Measurements from ENCODE around the gene VEZT. TPM values are rescaled to one million over a fixed set of nuclear protein-coding genes. Genes with fewer than 3 reads are reported as not detected.

VEZT gene
- total RNA-seq, 4 donors from 2014 or later, result 55.2 to 130 (median 85.5) TPM

DNA sequence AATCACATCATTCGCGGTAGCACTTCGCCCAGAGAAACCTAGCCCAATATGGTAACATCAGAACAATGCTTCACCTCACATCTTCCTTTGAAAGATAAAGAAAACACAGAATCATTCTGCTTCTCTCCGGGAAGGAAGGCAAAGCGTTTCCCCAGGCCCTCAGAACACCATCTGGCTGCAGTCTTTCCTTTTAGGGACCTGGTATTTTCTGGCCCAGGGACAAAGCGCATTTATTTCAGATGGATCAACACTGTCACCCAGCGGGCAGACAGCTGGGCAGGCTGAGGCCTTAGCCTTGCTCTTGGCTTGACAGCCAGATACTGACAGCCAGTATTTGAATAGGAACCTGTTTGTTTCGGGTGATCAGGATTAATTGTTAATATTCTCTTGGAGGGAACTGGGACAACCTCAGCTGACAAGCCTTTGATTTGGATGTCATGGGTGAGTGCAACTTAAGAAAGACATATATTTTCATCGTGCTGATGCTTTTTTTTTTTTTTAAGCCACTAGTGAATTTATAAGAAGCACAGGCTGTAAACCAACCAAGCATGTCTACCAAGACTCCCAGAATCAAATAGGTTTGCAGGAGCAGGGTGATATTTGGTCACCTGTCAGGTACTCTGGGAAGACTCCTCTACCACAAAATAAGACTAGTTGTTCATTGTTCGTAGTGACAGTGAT, 118.9 kb downstream of the VEZT start:
- H3K9me3 ChIP-seq, result no peaks in the 10 kb centered on the region
- intact Hi-C loops (cut with DNase I; ENCODE audit: low total_unique reads) (loop anchor here (5.0 to 10.0 kb wide), 2 partner anchors 112 to 219 kb away; no protein-coding TSS in a partner anchor), in situ Hi-C loops (cut with MboI; ENCODE audit: low pct_ligation_motif_present in 1 of 4, low pct_unique_long_range_greater_than_20kb in 1 of 4, low sequenced_read_pairs in 3 of 4) (loop anchor here (5.0 to 25.0 kb wide), 4 partner anchors 212 to 224 kb away; no protein-coding TSS in a partner anchor)
- TF ChIP-seq POLR2AphosphoS5 (IDR thresholded peaks at IDR 0.05) (peak; percentile 11 to 54 (median 48)), POLR2A (IDR thresholded peaks at IDR 0.05) (no peak), EP300 (IDR thresholded peaks at IDR 0.05; ENCODE audit: low read depth) (no peak), CTCF (IDR thresholded peaks at IDR 0.05) (peak; percentile 55 to 70 (median 65))
- peaks cover 0 to 9% (median 0%) of the 10 kb centered on the region in 4 donors for H3K4me1 ChIP-seq
- 44 to 51% methylated on average over 6 to 10 of the region's 10 CpGs for WGBS, 2 donors (ENCODE audit: low coverage in 1 of 2)
- peak overlapping the region; percentile 48 to 76 (median 58) for H3K27ac ChIP-seq
- no peaks in the 10 kb centered on the region for H3K27me3 ChIP-seq
- no peaks in the 10 kb centered on the region for H3K36me3 ChIP-seq
- H3K4me3 ChIP-seq, result no peak overlapping the region
- DNase-seq, result peak; percentile 66

GRCh38 chr12:95337146-95337545, 119.5 kb downstream of the VEZT start:
- DNase-seq, result no peak
- H3K27me3 ChIP-seq, result no peaks in the 10 kb centered on the region
- peak overlapping the region in 3 of 4 donors; percentile 54 to 76 (median 61) for H3K27ac ChIP-seq
- H3K4me1 ChIP-seq, result peaks cover 0 to 9% (median 0%) of the 10 kb centered on the region in 4 donors
- TF ChIP-seq EP300 (IDR thresholded peaks at IDR 0.05; ENCODE audit: low read depth) (no peak), POLR2AphosphoS5 (IDR thresholded peaks at IDR 0.05) (peak in 2 of 3 donors; percentile 19 to 31), POLR2A (IDR thresholded peaks at IDR 0.05) (no peak), CTCF (IDR thresholded peaks at IDR 0.05) (no peak)
- intact Hi-C loops (cut with DNase I; ENCODE audit: low total_unique reads) (loop anchor here (5.0 to 10.0 kb wide), 2 partner anchors 112 to 220 kb away; no protein-coding TSS in a partner anchor), in situ Hi-C loops (cut with MboI; ENCODE audit: low pct_ligation_motif_present in 1 of 4, low pct_unique_long_range_greater_than_20kb in 1 of 4, low sequenced_read_pairs in 3 of 4) (loop anchor here (5.0 to 25.0 kb wide), 4 partner anchors 212 to 225 kb away; no protein-coding TSS in a partner anchor)
- no peaks in the 10 kb centered on the region for H3K36me3 ChIP-seq
- H3K9me3 ChIP-seq, result no peaks in the 10 kb centered on the region
- H3K4me3 ChIP-seq, result no peak overlapping the region
- WGBS, 2 donors (ENCODE audit: low coverage in 1 of 2), result 62 to 69% methylated on average over 4 to 5 of the region's 5 CpGs

DNA sequence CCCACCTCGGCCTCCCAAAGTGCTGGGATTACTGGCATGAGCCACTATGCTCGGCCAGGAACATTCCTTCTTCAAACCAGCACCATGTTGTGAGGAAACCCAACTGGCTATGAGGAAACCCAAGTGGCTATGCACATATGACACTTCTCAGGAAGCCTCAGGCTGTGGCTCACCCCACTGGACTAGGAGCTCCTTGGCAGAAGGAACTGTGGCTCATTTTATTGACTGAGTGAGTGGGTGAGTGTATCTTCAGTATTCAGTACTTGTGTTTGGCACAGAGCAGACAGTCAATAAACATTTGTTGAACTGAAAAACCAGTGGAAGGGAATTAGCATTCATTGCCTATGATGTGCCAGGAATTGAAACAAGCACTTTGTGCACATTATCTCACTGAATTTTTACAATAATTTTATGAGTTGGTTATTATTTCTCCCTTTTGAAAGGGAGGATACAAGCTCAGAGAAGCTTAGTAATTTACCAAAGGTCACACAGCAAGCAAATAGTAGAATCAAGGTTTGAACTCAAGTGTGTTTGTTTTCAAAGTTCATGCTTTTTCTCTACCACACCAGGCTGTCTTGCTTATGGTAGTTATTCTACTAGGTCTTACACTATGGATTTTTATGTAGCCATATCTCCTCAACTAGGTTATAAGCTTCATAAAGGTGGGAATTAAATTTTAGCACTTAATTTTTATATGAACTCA, 121.6 kb downstream of the VEZT start:
- Histone ChIP-seq H3K36me3 (no peaks in the 10 kb centered on the region), H3K27me3 (no peaks in the 10 kb centered on the region), H3K9me3 (no peaks in the 10 kb centered on the region), H3K4me1 (peaks cover 0 to 9% (median 0%) of the 10 kb centered on the region in 4 donors), H3K4me3 (no peak overlapping the region), H3K27ac (no peak overlapping the region)
- WGBS, 2 donors (ENCODE audit: low coverage in 1 of 2), result 94% methylated on average over 2 of the region's 2 CpGs; no CpG with 5 or more reads in 1 of the 2 donors
- intact Hi-C loops (cut with DNase I; ENCODE audit: low total_unique reads), result loop anchor here (5.0 to 10.0 kb wide), 2 partner anchors 114 to 222 kb away; no protein-coding TSS in a partner anchor
- DNase-seq, result no peak
- in situ Hi-C loops (cut with MboI; ENCODE audit: low pct_ligation_motif_present in 1 of 4, low pct_unique_long_range_greater_than_20kb in 1 of 4, low sequenced_read_pairs in 3 of 4), result loop anchor here (5.0 to 25.0 kb wide), 4 partner anchors 214 to 227 kb away; no protein-coding TSS in a partner anchor
- TF ChIP-seq EP300 (IDR thresholded peaks at IDR 0.05; ENCODE audit: low read depth) (no peak), CTCF (IDR thresholded peaks at IDR 0.05) (no peak), POLR2A (IDR thresholded peaks at IDR 0.05) (no peak), POLR2AphosphoS5 (IDR thresholded peaks at IDR 0.05) (no peak)

GRCh38 chr12:95342008-95342407, 124.4 kb downstream of the VEZT start:
- no peak for DNase-seq
- Histone ChIP-seq H3K27ac (no peak overlapping the region), H3K27me3 (no peaks in the 10 kb centered on the region), H3K9me3 (no peaks in the 10 kb centered on the region), H3K4me3 (no peak overlapping the region), H3K36me3 (no peaks in the 10 kb centered on the region), H3K4me1 (no peaks in the 10 kb centered on the region)
- intact Hi-C loops (cut with DNase I; ENCODE audit: low total_unique reads) (no loop called here), in situ Hi-C loops (cut with MboI; ENCODE audit: low pct_ligation_motif_present in 1 of 4, low pct_unique_long_range_greater_than_20kb in 1 of 4, low sequenced_read_pairs in 3 of 4) (loop anchor here in 1 of 4 donors (25.0 kb wide), 1 partner anchor 230 kb away; no protein-coding TSS in a partner anchor)
- 80 to 96% methylated on average over 1 of the region's 1 CpG for WGBS, 2 donors (ENCODE audit: low coverage in 1 of 2)
- TF ChIP-seq POLR2AphosphoS5 (IDR thresholded peaks at IDR 0.05), result no peak
- no peak for TF ChIP-seq CTCF (IDR thresholded peaks at IDR 0.05)
- no peak for TF ChIP-seq EP300 (IDR thresholded peaks at IDR 0.05; ENCODE audit: low read depth)
- TF ChIP-seq POLR2A (IDR thresholded peaks at IDR 0.05), result no peak

Data from transverse colon (tissue), 4 donors.